Neuron (in vitro differentiated cells): Measurements from ENCODE around the gene DCX.
A peak's percentile ranks its signal among the peaks of the same experiment; 100 is the strongest.

Experiments used
- H2AFZ ChIP-seq: one replicate; pipeline ENCODE4 v1.6.1; 2013; ENCODE audit warnings: low read depth, mild to moderate bottlenecking, inconsistent platforms, low read length, moderate library complexity
- H3K27me3 ChIP-seq: one replicate; pipeline ENCODE4 v1.6.1; 2013; ENCODE audit warnings: low read length; ENCODE audit not compliant: insufficient read depth
- H3K36me3 ChIP-seq: one replicate; pipeline ENCODE4 v1.6.1; 2013; ENCODE audit warnings: low read length; ENCODE audit not compliant: insufficient read depth
- H3K4me1 ChIP-seq: one replicate; pipeline ENCODE4 v1.6.1; 2013; ENCODE audit warnings: low read length; ENCODE audit not compliant: insufficient read depth
- H3K4me3 ChIP-seq: 2 replicates; pipeline ENCODE4 v1.5.1; 2013; ENCODE audit warnings: mild to moderate bottlenecking, low read length, moderate library complexity
- H3K9me3 ChIP-seq: one replicate; pipeline ENCODE4 v1.6.1; 2013; ENCODE audit warnings: low read length

Gene DCX

DNA sequence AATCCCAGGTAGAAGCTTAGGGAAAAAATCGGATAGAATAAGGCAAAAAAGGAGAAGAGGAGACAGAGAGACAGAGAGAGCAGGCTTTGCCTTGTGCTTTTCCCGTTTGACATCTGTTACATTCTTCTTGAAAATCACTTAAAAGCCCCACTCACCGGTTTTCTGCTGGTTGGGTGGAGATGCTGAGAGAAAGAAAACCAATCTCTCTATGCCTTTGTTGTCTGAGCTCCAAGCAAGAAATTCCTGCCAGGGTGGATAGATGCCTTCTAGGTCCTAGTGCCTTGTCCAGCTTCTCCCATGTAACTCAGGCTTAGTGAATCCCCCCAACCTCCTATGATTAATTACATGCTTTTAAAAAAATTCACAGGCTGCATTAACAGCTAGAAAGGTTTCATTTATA, at the start of gene DCX:
Gene DCX (minus strand): TSS at position 210 of the 400 bp plus-strand sequence. CDS start 1,794 bp downstream, outside the sequence.
- Histone ChIP-seq H3K27me3 (no peaks in the 10 kb centered on the region), H3K4me1 (peaks cover 11% of the 10 kb centered on the region), H3K4me3 (peak within 1 kb of the TSS; percentile 51), H3K36me3 (no peaks in the 10 kb centered on the region), H2AFZ (no peak within 1 kb of the TSS), H3K9me3 (no peaks in the 10 kb centered on the region)

DNA sequence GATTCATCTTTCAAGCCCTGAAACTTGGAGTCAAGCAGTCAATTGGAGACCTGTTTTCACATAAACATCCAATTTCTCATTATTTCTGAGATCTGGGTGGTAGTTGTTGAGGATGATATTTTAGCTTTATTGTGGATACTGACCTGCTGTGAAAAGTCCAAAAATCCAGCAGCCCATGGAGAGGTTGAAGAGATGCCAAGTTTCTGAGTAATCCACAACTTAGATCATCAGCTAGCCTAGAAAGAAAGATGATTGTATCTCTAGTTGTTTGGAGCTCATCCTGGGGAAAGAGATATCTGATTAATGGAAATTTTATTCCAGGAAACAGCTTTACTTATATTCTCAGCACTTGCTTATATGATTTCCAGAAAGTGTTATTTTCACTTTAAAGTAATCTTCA, 48.6 kb upstream of the DCX start:
- no peak overlapping the region for H3K4me3 ChIP-seq
- H2AFZ ChIP-seq = no peak overlapping the region
- no peaks in the 10 kb centered on the region for H3K27me3 ChIP-seq
- H3K4me1 ChIP-seq = no peaks in the 10 kb centered on the region
- H3K36me3 ChIP-seq = no peaks in the 10 kb centered on the region
- no peaks in the 10 kb centered on the region for H3K9me3 ChIP-seq

- no peaks in the 10 kb centered on the region for H3K4me1 ChIP-seq
- peaks cover 5% of the 10 kb centered on the region for H3K27me3 ChIP-seq
- H3K9me3 ChIP-seq = no peaks in the 10 kb centered on the region
- no peak overlapping the region for H2AFZ ChIP-seq
- H3K4me3 ChIP-seq = no peak overlapping the region
- no peaks in the 10 kb centered on the region for H3K36me3 ChIP-seq
These were observed 35.3 kb upstream of the DCX start for GRCh38 chrX:111447298-111447697.

DNA sequence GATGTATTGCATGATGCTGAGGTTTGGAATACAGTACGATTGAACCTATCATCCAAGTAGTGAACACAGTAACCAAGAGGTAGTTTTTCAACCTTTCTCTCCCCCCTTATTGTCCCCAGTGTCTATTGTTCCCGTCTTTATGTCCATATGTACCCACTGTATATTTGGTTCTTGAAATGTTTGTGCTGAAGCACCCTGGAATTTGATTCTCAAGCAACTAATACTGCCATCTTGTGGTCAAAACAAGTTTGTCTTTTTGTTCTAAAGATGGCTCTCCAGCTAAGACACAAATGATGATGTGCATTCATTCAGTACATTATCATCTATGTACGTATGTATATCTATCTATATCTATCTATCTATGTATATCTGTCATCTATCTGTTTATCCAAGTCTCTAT, 33.5 kb upstream of the DCX start:
- Histone ChIP-seq H3K9me3 (no peaks in the 10 kb centered on the region), H3K36me3 (no peaks in the 10 kb centered on the region), H3K4me1 (no peaks in the 10 kb centered on the region), H3K4me3 (no peak overlapping the region), H3K27me3 (peaks cover 9% of the 10 kb centered on the region), H2AFZ (no peak overlapping the region)

- Histone ChIP-seq H3K27me3 (peaks cover 9% of the 10 kb centered on the region), H3K36me3 (no peaks in the 10 kb centered on the region), H3K4me1 (no peaks in the 10 kb centered on the region), H3K4me3 (no peak overlapping the region), H3K9me3 (no peaks in the 10 kb centered on the region), H2AFZ (no peak overlapping the region)
These were observed 32.9 kb upstream of the DCX start for GRCh38 chrX:111444881-111445280.

DNA sequence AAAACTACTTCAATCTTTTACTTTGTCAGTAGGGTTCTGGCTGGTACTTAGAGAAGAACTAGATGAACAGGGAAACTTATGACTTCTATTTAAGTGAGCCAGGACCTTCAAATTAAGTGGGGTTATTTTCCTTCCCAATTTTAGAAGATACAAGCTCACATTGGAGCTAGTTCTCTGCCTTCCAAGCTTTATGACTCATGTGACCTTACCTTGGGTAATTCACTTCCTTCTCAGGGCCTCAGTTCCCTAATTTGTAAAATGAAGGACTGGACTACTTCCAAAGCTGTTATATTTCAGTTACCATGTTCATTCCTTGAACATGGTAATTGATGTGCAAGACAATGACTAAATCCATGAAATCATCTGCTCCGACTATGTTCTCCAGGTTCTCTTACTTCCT, 32.0 kb upstream of the DCX start:
- H3K4me1 ChIP-seq = no peaks in the 10 kb centered on the region
- H2AFZ ChIP-seq = no peak overlapping the region
- H3K27me3 ChIP-seq = peaks cover 9% of the 10 kb centered on the region
- H3K36me3 ChIP-seq = no peaks in the 10 kb centered on the region
- no peak overlapping the region for H3K4me3 ChIP-seq
- H3K9me3 ChIP-seq = no peaks in the 10 kb centered on the region

DNA sequence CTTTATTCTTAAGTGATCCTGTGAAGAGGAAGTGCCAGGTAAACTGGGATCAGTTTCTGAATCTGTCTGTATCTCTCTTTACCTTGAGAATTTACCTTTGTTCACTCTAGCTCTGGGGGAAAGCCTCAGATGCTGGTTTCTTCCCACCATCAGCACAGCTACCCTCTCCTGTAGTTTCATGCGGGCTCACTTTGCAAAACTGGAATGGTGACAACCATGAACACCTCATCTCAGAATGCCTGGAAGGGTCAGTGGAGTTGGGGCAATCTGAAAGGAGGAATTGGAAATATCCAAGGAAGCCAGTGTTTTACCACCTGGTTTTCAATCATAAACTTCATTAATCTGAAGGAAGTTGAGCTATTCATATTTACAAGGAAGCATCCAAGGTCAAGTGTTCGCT, 30.8 kb upstream of the DCX start:
- Histone ChIP-seq H3K36me3 (no peaks in the 10 kb centered on the region), H3K9me3 (no peaks in the 10 kb centered on the region), H3K4me3 (no peak overlapping the region), H3K27me3 (peaks cover 9% of the 10 kb centered on the region), H2AFZ (no peak overlapping the region), H3K4me1 (no peaks in the 10 kb centered on the region)

- Histone ChIP-seq H3K4me3 (no peak overlapping the region), H3K36me3 (no peaks in the 10 kb centered on the region), H3K4me1 (no peaks in the 10 kb centered on the region), H3K27me3 (peaks cover 7% of the 10 kb centered on the region), H2AFZ (no peak overlapping the region), H3K9me3 (no peaks in the 10 kb centered on the region)
These were observed 23.5 kb upstream of the DCX start for GRCh38 chrX:111435469-111435868.

- Histone ChIP-seq H3K36me3 (no peaks in the 10 kb centered on the region), H3K4me3 (no peak overlapping the region), H2AFZ (no peak overlapping the region), H3K27me3 (peaks cover 4% of the 10 kb centered on the region), H3K9me3 (no peaks in the 10 kb centered on the region), H3K4me1 (no peaks in the 10 kb centered on the region)
These were observed 19.0 kb upstream of the DCX start for GRCh38 chrX:111431001-111431400.

- Histone ChIP-seq H3K27me3 (no peaks in the 10 kb centered on the region), H2AFZ (no peak overlapping the region), H3K9me3 (no peaks in the 10 kb centered on the region), H3K4me3 (peak overlapping the region; percentile 51), H3K36me3 (no peaks in the 10 kb centered on the region), H3K4me1 (peaks cover 11% of the 10 kb centered on the region)
These were observed 435 bp downstream of the DCX start for GRCh38 chrX:111411557-111411956.

DNA sequence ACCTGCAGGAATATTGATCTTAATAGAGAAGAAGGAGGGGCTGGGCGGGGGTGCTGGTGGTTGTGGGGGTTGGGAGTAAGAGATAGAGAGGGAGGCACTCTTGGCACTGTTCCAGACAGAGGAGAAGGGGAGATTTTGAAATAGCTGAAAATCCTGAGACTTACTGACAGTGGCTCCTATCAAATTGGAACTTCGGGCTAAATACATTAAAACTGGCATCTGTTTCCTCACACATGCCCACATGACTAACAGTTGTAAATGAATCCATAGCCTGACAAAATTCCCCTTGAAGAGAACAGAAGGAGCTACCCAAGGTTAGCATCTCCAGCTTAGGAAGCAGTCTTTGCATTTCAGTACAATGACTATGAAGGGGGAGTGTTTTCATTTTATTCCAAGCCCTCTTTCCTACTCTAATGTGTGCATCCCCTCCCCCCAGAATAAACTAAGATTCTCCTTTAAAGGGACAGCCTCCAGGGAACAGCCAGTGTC, 1.4 kb downstream of the DCX start:
- no peak overlapping the region for H2AFZ ChIP-seq
- H3K4me1 ChIP-seq = peaks cover 11% of the 10 kb centered on the region
- H3K27me3 ChIP-seq = no peaks in the 10 kb centered on the region
- H3K4me3 ChIP-seq = peak overlapping the region; percentile 51
- H3K9me3 ChIP-seq = no peaks in the 10 kb centered on the region
- no peaks in the 10 kb centered on the region for H3K36me3 ChIP-seq

GRCh38 chrX:111409326-111409725, 2.7 kb downstream of the DCX start:
- H3K4me3 ChIP-seq = peak overlapping the region; percentile 51
- no peak overlapping the region for H2AFZ ChIP-seq
- H3K4me1 ChIP-seq = peaks cover 11% of the 10 kb centered on the region
- H3K27me3 ChIP-seq = no peaks in the 10 kb centered on the region
- no peaks in the 10 kb centered on the region for H3K9me3 ChIP-seq
- H3K36me3 ChIP-seq = no peaks in the 10 kb centered on the region

- no peaks in the 10 kb centered on the region for H3K27me3 ChIP-seq
- H3K4me1 ChIP-seq = peaks cover 11% of the 10 kb centered on the region
- no peaks in the 10 kb centered on the region for H3K36me3 ChIP-seq
- no peaks in the 10 kb centered on the region for H3K9me3 ChIP-seq
- H2AFZ ChIP-seq = no peak overlapping the region
- H3K4me3 ChIP-seq = peak overlapping the region; percentile 14
These were observed 4.0 kb downstream of the DCX start for GRCh38 chrX:111407948-111408347.

DNA sequence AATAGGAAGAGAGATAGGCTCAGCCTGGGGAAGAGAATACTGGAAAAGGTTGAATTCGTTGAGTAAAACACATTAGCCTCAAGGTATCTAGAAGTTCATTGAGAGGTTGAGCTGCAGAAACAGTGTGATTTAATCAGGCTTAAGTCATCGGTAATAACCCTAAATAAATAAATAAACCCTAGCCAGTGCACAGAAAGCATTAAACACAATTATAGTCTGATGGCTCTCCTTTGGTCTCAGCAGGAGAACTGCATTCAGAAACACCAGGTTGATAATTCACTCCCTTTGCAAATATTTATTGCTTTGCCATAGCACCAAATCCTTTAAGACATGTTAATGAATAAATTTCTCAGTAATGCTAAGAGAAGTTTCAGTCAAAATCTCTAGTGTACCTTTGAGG, 9.6 kb downstream of the DCX start:
- H3K4me1 ChIP-seq = no peaks in the 10 kb centered on the region
- no peaks in the 10 kb centered on the region for H3K27me3 ChIP-seq
- peaks cover 2% of the 10 kb centered on the region for H3K36me3 ChIP-seq
- H3K9me3 ChIP-seq = no peaks in the 10 kb centered on the region
- no peak overlapping the region for H3K4me3 ChIP-seq
- H2AFZ ChIP-seq = no peak overlapping the region
